ENCODE data around the gene NKAIN4. TPM values are rescaled to one million over a fixed set of nuclear protein-coding genes. Genes with fewer than 3 reads are reported as not detected.

Gene NKAIN4
- total RNA-seq, 2 donors from 2014 or later, result not detected

DNA sequence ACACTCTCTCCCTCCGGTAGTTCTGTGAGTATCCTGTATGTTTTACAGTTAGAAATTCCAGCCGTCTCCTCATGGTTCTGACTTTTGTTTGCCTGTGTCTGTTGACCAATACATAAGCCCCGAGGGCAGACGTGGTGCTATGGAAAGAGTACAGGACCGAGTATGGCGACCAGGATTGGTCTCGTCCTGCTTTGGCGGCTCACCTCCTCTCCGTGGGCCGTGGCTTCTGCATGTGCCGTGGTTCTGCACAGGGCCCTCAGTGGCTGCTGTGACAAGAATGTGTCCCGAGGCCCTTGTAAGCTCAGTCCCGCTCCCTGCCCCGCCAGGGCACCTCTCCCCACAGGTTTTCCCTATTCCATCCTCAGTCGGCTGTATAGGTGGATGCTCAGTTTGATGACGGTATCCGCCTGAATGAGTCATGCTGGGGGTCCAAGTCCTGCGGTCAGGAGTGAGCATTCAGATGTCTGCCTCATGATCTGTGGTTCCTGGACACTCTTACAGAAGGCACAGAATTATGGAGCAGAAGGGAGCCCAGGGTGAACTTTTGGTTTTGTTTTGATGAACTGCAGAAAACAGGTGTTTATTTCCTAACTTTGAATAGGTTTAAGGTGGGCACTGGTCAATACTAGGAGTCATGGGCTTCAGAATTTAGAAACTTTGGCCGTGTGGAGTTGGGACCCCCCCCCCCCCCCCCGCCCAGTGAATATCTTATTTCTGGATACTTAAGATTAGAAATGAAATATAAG is 19.5 kb upstream of the NKAIN4 start:
- Mint-ChIP-seq H3K4me1 (ENCODE audit: low read depth in 2 of 2) (peaks cover 18 to 22% of the 10 kb centered on the region in 2 donors), H3K4me3 (peak overlapping the region; percentile 95), H3K27me3 (no peaks in the 10 kb centered on the region), H3K9me3 (no peaks in the 10 kb centered on the region), H3K27ac (peak overlapping the region; percentile 77 to 88), H3K36me3 (no peaks in the 10 kb centered on the region)
- ATAC-seq (no peak), DNase-seq (ENCODE audit: low spot score) (no peak)

DNA sequence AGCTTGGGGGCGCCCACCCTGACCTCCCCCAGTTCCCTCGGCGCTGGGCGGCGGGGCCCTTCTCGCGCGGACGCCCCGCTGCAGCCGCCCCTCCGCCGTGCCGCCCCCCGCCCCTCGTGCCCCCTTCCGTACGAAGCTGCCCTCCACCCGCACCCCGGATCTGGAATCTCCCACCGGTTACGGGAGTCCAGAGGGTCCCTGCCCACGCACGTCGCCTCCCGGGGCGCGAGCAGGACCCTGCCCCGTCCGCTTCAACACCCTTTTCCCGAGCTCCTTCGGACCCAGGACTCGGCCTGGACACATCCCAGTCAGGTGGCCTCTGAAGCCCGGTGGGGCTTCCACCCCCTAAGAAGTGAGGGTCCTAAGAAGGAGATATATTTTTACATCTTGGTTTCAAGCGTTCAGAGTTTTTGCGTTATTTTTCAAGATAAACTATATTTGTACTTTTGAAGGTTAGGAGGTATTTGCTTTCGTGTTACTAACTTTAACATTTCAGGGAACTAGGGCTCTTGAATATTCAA is 18.9 kb upstream of the NKAIN4 start:
- peak in 1 of 2 donors; percentile 15 for ATAC-seq
- Mint-ChIP-seq H3K9me3 (no peaks in the 10 kb centered on the region), H3K4me3 (peak overlapping the region; percentile 95), H3K27ac (peak overlapping the region; percentile 77 to 88), H3K36me3 (no peaks in the 10 kb centered on the region), H3K4me1 (ENCODE audit: low read depth in 2 of 2) (peaks cover 18 to 22% of the 10 kb centered on the region in 2 donors), H3K27me3 (peaks cover 0 to 2% of the 10 kb centered on the region in 2 donors)
- no peak for DNase-seq (ENCODE audit: low spot score)

GRCh38 chr20:63272105-63273058 is 18.1 kb upstream of the NKAIN4 start, which contains the start of gene ARFGAP1:
Gene ARFGAP1 (plus strand): TSS chr20:63272813. CDS start chr20:63275581, 2,768 bp downstream.
- DNase-seq (ENCODE audit: low spot score) (peak; percentile 94), ATAC-seq (peak; percentile 97)
- Mint-ChIP-seq H3K9me3 (no peaks in the 10 kb centered on the region), H3K27me3 (peaks cover 3 to 7% of the 10 kb centered on the region in 2 donors), H3K36me3 (no peaks in the 10 kb centered on the region), H3K4me1 (ENCODE audit: low read depth in 2 of 2) (peaks cover 18 to 22% of the 10 kb centered on the region in 2 donors), H3K4me3 (peak within 1 kb of the TSS; percentile 95), H3K27ac (peak within 1 kb of the TSS; percentile 77 to 88)

DNA sequence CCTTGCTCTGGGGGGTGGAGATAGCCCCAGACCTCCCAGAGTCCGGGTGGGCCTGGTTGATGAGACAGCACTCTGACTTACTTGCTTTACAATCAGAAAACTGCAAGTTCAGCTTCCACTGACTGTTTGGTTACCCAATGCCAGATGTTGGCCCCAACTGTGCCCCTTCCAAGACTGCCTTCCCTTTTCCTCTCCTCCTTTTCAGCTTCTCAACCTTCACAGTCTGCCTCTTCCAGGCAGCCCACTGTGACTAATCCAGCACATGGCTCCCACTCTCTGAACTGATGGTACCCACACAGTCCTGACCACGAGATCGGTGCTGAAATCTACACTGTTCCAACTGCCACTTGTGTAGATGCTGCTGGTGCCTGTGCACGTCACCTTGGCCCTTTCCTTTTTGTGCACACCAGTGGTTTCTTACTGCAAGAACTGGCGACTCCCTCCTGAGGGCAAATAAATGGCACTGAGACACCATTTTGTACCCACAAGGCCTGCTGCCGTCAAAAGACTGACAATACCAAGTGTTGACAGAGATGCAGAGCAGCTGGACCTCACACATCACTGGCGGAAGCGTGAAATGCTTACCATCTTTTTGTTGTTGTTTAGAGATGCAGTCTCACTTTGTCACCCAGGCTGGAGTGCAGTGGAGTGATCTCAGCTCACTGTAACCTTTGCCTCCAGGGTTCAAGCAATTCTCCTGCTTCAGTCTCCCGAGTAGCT is 16.5 kb upstream of the NKAIN4 start:
- DNase-seq (ENCODE audit: low spot score) (no peak), ATAC-seq (no peak)
- Mint-ChIP-seq H3K36me3 (no peaks in the 10 kb centered on the region), H3K4me1 (ENCODE audit: low read depth in 2 of 2) (peaks cover 18 to 22% of the 10 kb centered on the region in 2 donors), H3K4me3 (no peak overlapping the region), H3K27ac (peak overlapping the region in 1 of 2 donors; percentile 53), H3K9me3 (no peaks in the 10 kb centered on the region), H3K27me3 (peaks cover 9 to 12% of the 10 kb centered on the region in 2 donors)

DNA sequence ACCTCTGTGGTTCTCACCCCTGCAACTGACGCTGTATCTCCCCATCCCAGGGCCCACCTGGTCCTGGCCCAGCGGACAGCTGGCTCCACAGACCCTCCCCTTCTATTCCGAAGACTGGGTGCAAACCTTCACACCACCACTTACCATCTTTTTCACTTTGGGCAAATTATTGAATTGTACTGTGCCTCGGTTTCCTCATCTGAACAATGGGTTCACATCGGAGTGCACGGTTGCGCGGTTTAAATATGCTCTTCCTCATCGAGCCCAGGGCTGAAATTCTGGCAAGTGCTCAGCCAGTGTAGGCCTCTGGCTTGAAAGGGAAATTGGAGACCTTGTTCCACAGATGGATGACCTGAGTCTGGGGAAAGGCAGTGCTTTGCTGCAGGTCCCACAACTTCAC is 15.5 kb upstream of the NKAIN4 start:
- no peaks in the 10 kb centered on the region for H3K36me3 Mint-ChIP-seq
- H3K4me3 Mint-ChIP-seq, result no peak overlapping the region
- H3K27me3 Mint-ChIP-seq, result peaks cover 9 to 14% of the 10 kb centered on the region in 2 donors
- peaks cover 12 to 19% of the 10 kb centered on the region in 2 donors for H3K4me1 Mint-ChIP-seq (ENCODE audit: low read depth in 2 of 2)
- no peak for ATAC-seq
- H3K9me3 Mint-ChIP-seq, result no peaks in the 10 kb centered on the region
- DNase-seq (ENCODE audit: low spot score), result no peak
- H3K27ac Mint-ChIP-seq, result no peak overlapping the region

- H3K27ac Mint-ChIP-seq, result no peak overlapping the region
- no peak for DNase-seq (ENCODE audit: low spot score)
- H3K4me3 Mint-ChIP-seq, result no peak overlapping the region
- H3K9me3 Mint-ChIP-seq, result no peaks in the 10 kb centered on the region
- H3K36me3 Mint-ChIP-seq, result no peaks in the 10 kb centered on the region
- ATAC-seq, result no peak
- H3K4me1 Mint-ChIP-seq (ENCODE audit: low read depth in 2 of 2), result peaks cover 6 to 13% of the 10 kb centered on the region in 2 donors
- peaks cover 9 to 16% of the 10 kb centered on the region in 2 donors for H3K27me3 Mint-ChIP-seq
Measured at GRCh38 chr20:63268671-63269439, 14.6 kb upstream of the NKAIN4 start.

DNA sequence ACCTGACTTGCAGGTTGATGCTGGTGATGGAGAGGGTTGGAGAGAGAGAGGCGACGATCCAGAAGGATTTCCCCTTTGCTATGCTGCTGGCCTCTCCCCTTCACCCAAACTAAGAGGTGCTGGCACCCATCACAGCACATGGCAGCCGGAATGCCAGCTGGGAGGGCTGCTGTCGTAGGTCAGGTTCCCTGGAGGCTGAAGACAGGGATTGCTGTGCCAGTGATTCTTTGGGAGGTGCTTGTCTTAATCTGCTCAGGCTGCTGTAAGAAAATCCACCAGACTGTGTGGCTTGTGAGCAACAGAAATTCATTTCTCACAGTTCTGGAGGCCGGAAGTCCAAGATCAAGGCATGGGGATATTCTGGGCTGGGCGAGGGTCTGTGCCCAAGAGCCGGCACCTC is 14.0 kb upstream of the NKAIN4 start:
- no peaks in the 10 kb centered on the region for H3K36me3 Mint-ChIP-seq
- no peaks in the 10 kb centered on the region for H3K9me3 Mint-ChIP-seq
- DNase-seq (ENCODE audit: low spot score) (no peak), ATAC-seq (no peak)
- no peak overlapping the region for H3K27ac Mint-ChIP-seq
- peaks cover 9 to 16% of the 10 kb centered on the region in 2 donors for H3K27me3 Mint-ChIP-seq
- H3K4me1 Mint-ChIP-seq (ENCODE audit: low read depth in 2 of 2), result peaks cover 0 to 7% of the 10 kb centered on the region in 2 donors
- no peak overlapping the region for H3K4me3 Mint-ChIP-seq

GRCh38 chr20:63267691-63268090 is 13.4 kb upstream of the NKAIN4 start:
- peaks cover 0 to 10% of the 10 kb centered on the region in 2 donors for H3K4me1 Mint-ChIP-seq (ENCODE audit: low read depth in 2 of 2)
- no peaks in the 10 kb centered on the region for H3K9me3 Mint-ChIP-seq
- no peaks in the 10 kb centered on the region for H3K36me3 Mint-ChIP-seq
- DNase-seq (ENCODE audit: low spot score), result no peak
- H3K4me3 Mint-ChIP-seq, result no peak overlapping the region
- no peak overlapping the region for H3K27ac Mint-ChIP-seq
- peaks cover 9 to 19% of the 10 kb centered on the region in 2 donors for H3K27me3 Mint-ChIP-seq
- no peak for ATAC-seq

- no peaks in the 10 kb centered on the region for H3K9me3 Mint-ChIP-seq
- H3K4me1 Mint-ChIP-seq (ENCODE audit: low read depth in 2 of 2), result peaks cover 0 to 9% of the 10 kb centered on the region in 2 donors
- no peak overlapping the region for H3K4me3 Mint-ChIP-seq
- H3K36me3 Mint-ChIP-seq, result no peaks in the 10 kb centered on the region
- ATAC-seq, result no peak
- no peak for DNase-seq (ENCODE audit: low spot score)
- H3K27me3 Mint-ChIP-seq, result peaks cover 9 to 19% of the 10 kb centered on the region in 2 donors
- no peak overlapping the region for H3K27ac Mint-ChIP-seq
Measured at GRCh38 chr20:63265891-63266515, 11.7 kb upstream of the NKAIN4 start.

GRCh38 chr20:63264519-63264918 is 10.3 kb upstream of the NKAIN4 start:
- Mint-ChIP-seq H3K4me1 (ENCODE audit: low read depth in 2 of 2) (peaks cover 0 to 5% of the 10 kb centered on the region in 2 donors), H3K36me3 (no peaks in the 10 kb centered on the region), H3K27me3 (peaks cover 10 to 22% of the 10 kb centered on the region in 2 donors), H3K4me3 (no peak overlapping the region), H3K9me3 (no peaks in the 10 kb centered on the region), H3K27ac (no peak overlapping the region)
- DNase-seq (ENCODE audit: low spot score) (no peak), ATAC-seq (no peak)

DNA sequence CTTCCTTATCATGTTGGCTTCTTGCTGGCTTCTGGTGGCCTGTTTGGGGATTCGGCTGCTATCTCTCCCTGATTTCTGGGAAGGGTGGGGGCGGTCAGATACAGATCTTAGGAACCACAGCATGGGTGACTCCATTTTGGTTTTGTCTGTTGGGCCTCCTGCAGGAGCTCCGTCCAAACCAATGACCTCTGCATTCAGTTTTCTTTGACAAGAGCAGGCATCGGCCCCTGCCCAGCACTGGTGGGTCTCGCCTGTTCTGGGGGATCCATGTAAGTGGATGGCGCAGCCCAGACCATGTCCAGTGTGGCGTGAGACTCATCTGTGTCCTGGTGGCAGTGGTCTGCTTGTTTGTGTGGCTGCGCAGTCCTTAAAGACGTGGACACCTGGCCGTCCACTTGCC is 9.7 kb upstream of the NKAIN4 start:
- H3K27ac Mint-ChIP-seq, result no peak overlapping the region
- peaks cover 0 to 5% of the 10 kb centered on the region in 2 donors for H3K4me1 Mint-ChIP-seq (ENCODE audit: low read depth in 2 of 2)
- H3K9me3 Mint-ChIP-seq, result no peaks in the 10 kb centered on the region
- peaks cover 14 to 22% of the 10 kb centered on the region in 2 donors for H3K27me3 Mint-ChIP-seq
- ATAC-seq, result no peak
- no peaks in the 10 kb centered on the region for H3K36me3 Mint-ChIP-seq
- DNase-seq (ENCODE audit: low spot score), result no peak
- H3K4me3 Mint-ChIP-seq, result no peak overlapping the region

- DNase-seq (ENCODE audit: low spot score), result no peak
- Mint-ChIP-seq H3K27me3 (peaks cover 14 to 17% of the 10 kb centered on the region in 2 donors), H3K4me3 (no peak overlapping the region), H3K4me1 (ENCODE audit: low read depth in 2 of 2) (peaks cover 0 to 5% of the 10 kb centered on the region in 2 donors), H3K9me3 (no peaks in the 10 kb centered on the region), H3K27ac (peak overlapping the region in 1 of 2 donors; percentile 56), H3K36me3 (no peaks in the 10 kb centered on the region)
- no peak for ATAC-seq
Measured at GRCh38 chr20:63262836-63263235, 8.6 kb upstream of the NKAIN4 start.
